Measurements from ENCODE around the gene DCAF10. TPM values are rescaled to one million over a fixed set of nuclear protein-coding genes. Genes with fewer than 3 reads are reported as not detected.
"Not testable (repeated sequence)": the region's sequence is repeated elsewhere in the genome, so short reads cannot be mapped to it uniquely, and the experiment has no call there.

Gene DCAF10
- total RNA-seq, 1 experiment from 2014 or later: 10.8 TPM

DNA sequence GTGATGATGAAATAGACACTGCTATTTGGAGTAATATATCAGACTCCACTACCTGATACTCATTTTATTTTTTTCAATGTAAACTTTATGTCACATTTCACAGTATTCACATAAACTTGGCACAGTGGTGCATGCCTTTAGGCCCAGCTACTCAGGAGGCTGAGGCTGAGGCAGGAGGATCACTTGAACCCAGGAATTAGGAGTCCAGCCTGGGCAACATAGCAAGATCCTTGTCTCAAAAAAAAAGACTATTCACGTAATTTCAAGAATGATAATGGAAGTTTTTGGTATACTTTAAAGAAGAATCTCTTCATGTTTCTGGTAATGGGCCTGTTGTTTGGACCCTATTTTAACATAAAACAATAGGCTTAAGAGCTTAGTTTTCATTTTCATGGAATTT lies 56.0 kb downstream of the DCAF10 start:
- no peak for DNase-seq (ENCODE audit: low read depth)

DNA sequence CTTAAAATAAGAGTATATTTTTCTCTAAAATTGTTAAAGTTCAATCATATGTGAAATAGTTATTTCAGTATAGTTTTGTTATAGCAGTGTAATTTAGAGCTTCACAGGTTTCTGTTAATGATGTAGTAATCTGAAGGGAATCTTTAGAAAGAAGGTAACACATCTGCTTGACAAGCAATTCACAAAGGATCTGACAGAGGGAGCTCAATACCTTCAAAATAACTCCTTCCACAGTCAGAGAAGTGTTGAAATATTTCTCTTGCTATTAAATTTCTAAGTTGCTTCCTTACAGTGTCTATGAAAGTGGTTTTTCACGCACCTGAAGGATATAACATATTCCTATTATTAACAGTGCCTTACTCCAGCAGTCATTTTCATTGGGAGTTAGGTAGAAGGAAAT lies 58.4 kb downstream of the DCAF10 start:
- peak; percentile 2 for DNase-seq (ENCODE audit: low read depth)

DNA sequence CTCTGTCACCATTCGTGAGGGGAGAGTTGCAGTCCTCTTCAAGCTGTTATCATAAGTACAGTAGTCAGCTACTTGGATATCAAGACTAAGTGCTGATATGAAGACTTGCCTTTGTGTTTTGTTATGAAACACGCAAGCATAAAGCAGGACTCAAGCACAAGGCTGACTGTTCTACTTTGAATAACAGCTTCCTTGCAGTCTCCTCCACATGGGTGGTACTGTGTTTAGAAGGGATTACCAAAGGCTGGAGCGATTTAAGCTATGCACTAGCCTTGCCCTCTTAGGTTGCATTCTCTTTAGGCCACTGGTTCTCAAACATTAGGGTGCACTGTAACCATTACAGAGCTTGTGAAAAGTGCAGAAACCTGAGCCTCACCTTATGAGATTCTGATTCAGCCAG lies 61.9 kb downstream of the DCAF10 start:
- DNase-seq (ENCODE audit: low read depth): no peak

DNA sequence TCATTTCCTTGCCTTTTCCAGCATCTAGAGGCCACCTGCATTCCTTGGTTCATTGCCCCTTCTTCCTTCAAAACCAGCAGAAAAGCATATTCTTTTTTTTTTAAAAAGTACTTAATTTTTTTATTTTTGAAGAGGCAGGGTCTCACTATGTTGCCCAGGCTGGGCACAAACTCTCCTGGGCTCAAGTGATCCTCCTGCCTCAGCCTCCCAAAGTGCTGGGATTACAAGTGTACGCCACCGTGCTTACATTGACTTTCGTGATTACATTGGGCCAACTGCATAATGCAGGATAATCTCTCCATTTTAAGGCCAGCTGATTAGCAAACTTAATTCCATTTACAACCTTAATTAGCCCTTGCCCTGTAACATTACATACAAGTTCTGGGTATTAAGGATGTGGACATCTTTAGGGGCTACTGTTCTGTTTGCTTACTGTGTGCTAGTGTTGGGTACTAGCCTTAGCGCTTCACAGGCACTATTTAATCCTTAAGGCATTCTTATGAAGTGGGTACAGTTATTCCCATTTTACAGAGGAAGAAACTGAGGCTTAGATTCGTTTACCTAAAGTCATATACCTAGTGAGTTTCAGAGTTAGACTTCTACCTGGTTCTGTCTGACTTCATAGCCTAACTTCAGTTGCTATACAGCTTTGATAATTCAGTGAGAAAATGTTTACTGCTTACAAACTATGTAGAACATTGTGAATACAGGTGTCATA lies 69.6 kb downstream of the DCAF10 start:
- no peak for DNase-seq (ENCODE audit: low read depth)

DNA sequence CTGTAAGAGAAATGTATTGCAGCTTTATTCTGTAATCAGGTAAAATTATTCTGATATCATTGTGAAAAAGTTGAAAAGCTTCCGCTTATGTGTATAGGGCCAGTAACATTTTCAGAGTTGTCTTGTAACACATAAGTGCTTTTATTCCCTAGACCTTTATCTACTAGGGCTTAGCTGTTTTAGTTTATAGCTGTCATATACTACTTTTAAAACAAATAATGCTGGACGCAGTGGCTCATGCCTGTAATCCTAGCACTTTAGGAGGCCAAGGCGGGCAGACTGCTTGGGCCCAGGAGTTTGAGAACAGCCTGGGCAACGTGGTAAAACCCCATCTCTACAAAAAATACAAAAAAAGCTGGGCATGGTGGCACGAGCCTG lies 70.2 kb downstream of the DCAF10 start:
- DNase-seq (ENCODE audit: low read depth): no peak

DNA sequence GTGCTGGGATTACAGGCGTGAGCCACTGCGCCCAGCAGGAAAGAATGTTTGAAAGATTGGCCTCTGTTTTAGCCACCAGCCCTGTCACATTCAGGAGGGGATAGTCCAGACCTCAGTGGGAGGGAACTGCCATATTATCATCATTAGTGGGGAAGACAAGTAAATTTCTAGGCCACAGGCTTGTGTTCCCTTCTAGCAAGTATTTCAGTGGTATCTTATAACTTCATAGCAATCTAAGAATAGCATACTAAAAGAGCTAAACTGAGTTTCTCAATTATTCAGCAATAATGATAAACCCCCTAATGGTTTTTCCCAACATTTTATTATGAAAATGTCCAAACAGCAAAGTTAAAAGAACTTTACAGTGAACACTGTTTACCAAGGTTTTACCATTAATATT lies 73.4 kb downstream of the DCAF10 start:
- no peak for DNase-seq (ENCODE audit: low read depth)

DNA sequence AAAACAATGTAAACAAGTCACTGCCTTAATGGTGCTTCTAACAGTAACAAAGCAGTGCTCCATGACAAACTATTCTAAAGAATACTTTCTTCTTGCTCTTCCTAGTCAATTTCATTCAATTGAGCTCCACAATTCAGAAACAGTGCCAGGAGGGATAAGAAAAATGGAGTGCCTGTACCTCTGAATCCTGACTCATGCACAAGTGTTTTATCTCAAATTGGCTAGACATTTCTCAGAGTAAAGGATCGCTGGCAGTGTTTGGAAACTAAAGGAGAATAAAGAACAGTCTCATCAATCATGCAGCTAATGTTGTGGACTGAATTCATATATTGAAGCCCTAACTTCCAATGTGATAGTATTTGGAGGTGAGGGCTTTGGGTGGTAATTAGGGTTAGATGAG lies 75.8 kb downstream of the DCAF10 start:
- DNase-seq (ENCODE audit: low read depth): no peak

DNA sequence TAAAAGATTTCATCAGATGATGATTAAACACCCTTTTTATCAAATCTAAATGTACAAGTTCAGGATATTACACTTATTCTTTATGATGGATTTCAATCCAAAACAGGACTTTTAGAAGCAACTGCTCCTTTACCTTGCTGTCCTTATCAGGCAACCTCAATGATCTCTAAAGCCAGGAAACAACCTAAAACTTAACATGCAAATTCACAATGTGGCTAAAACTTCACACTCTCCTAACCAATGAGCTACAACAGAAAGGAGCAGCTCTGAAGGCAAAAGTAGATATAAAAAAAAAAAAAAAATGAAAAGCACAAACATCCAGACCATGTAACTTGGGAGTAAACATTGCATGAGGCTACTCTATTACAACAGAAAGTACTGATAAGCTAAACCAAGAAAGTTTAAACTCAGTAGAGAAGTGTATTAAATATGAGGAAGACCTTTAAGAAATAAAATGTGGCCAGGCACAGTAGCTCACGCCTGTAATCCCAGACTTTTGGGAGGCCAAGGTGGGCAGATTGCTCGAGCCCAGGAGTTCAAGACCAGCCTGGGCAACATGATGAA lies 80.4 kb downstream of the DCAF10 start:
- DNase-seq (ENCODE audit: low read depth): no peak

DNA sequence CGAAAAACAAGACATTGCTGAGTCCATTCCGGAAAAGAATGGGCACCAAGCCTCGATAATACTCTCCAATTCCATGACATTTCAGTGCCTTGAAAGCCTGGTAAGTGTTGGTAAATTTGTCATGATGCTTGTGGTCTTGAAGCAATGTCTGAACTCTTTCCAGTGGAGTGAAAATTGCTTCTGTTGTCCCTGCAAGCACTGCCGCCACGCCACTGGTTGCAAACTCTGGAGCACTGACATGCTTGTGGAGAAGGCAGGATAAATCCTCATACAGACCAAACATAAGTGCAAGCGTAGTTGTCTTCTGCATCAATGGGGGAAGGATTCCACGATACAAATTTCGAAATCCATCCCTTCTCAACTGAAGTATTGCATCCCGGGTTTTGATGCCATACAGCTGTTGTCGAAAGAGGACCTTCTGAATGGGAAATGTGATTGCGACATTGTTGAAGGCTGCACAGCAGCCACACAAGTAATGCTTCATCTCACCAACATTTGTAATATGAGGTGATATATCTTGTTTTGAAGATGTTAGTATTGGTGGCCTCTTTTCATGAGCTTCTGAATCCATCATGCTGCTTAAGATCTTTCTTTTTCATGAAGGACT lies 87.5 kb downstream of the DCAF10 start:
- DNase-seq (ENCODE audit: low read depth): not testable (repeated sequence)

DNA sequence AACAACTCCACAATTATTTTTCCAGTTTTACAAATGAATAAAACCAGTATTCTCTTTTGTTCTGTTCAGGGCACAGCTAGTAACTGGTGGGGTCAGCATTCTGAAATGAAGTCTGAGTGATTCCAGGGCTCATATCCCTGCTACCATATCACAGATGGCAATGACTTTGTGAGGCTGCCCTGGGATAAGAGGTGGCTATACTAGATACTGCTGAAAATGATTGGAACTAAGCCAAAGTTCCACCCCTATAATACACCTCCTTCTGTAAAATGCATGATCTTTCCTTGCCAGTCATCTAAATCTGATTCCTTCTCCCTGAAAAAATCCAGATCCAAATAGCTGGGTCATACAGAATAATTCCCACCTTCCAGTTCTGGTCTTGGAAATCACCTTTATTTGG lies 88.9 kb downstream of the DCAF10 start:
- no peak for DNase-seq (ENCODE audit: low read depth)

DNA sequence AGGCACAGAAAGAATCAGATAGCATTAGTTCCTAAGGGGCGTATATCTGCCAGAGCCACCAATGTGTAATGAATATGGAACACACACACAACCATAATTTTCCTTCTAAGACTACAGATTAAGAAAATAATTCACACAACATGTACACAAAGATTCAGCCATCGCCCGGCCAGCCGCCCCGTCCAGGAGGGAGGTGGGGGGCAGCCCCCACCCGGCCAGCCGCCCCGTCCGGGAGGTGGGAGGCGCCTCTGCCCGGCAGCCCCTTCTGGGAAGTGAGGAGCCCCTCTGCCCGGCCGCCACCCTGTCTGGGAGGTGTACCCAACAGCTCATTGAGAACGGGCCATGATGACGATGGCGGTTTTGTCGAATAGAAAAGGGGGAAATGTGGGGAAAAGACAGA lies 90.4 kb downstream of the DCAF10 start:
- not testable (repeated sequence) for DNase-seq (ENCODE audit: low read depth)

DNA sequence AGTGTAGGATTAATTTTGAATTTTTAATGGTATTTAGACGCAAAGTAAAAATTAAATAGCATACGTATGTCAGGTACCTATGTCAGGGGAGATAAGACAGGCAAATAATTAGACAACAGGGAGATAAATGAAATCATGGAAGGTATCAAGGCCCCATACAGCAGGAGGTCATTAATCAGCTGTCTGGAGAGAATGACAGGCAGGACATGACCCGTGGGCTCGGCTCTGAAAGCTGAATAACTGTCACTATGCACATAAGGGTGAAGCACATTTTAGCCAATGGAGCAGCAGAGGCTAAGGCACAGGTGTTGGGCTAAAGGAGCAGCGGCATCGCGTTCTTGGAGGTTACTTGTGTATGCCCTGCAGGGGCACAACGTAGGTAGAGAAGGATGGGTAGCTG lies 91.5 kb downstream of the DCAF10 start:
- no peak for DNase-seq (ENCODE audit: low read depth)

DNA sequence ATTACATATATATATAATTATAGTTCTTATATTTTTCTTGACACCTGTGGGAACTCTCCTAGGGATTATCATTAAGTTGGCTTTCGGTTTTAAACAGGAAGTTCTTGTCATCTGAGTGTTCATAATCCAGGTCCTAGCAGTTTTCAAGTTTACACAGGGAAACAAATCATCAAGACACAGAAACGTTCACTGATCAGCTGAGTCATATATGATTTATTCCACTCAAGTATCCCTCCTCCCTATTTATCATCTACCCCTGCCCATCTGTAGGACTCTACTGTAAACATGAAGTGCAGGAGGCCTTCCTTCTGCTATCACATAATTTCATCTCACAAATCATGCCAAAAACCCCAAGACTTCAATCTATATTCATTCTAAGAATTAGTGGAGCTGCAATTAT lies 97.1 kb downstream of the DCAF10 start:
- peak; percentile 55 for DNase-seq (ENCODE audit: low read depth)

DNA sequence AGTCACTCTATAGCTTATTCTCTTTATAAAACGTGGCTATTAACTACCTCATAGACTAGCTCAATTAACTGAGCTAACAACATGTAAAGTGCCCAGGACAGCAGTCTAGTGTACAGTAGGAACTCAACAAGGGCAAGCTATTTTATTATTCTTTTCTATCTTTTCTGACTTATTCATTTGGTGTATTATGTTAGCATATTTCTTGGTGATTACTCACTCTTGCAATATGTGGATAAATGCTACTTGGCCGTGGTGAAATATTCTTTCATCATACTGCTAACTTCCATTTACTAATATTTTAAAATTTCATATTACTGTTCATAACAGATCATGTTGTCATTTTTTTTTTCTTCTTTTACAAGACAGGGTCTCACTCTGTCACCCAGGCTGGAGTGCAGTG lies 98.4 kb downstream of the DCAF10 start:
- no peak for DNase-seq (ENCODE audit: low read depth)

DNA sequence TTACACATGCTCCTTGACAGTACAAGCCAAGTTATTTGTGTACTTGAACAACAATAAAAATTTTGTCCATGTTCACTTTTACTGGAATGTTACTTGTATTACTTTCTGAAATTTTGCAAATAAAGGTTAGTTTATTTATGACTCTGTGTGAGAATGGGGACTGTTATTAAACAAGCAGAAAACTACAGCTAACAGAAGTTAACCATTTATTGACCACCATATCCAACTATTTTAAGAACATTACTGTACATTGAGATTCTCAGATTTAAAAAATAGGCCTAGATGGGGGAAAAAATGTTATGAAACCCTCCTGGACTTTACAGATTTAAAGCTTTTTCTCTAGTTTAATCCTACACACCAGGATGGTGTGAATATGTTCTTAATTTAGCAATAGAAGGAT lies 101.5 kb downstream of the DCAF10 start:
- DNase-seq (ENCODE audit: low read depth): no peak

DNA sequence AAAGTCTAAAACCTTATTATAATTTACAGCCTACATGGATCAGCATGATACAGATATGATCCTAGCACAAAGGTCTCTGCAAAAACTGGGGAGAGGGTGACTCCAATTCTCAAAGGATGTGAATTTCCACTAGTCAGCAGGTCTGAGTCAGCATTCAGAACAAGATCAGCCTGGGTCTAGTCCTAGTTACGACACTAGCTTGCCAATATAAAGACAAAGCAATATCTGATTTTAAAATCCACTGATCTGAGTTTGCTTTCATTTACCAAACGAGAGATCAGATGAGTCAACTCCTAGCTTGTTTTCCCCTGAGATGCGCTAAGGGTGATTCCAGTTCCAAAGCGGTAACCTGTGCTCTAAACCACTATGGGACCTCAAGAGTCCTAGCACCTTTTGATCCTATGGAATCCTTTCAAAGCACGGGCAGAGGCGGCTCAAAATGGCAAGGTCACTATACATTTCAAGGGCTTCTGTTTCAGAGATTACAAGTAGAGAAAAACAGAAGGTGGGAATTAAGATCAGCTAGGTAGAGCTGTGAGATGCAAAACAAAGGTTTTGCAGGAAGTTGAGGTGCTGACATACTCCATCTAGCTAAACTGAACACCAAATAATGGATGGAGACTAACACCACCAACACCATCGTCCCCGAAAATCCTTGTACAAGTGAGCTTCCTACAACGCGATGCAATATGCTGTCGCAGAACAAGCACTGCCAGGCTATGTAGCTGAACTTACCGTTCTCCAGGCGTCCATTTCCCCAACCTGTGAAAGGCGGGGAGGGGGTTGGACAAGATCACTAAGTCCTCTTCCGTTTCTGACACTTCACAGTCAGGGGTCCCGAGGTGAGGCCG lies 102.4 kb downstream of the DCAF10 start:
- DNase-seq (ENCODE audit: low read depth): peak; percentile 37

DNA sequence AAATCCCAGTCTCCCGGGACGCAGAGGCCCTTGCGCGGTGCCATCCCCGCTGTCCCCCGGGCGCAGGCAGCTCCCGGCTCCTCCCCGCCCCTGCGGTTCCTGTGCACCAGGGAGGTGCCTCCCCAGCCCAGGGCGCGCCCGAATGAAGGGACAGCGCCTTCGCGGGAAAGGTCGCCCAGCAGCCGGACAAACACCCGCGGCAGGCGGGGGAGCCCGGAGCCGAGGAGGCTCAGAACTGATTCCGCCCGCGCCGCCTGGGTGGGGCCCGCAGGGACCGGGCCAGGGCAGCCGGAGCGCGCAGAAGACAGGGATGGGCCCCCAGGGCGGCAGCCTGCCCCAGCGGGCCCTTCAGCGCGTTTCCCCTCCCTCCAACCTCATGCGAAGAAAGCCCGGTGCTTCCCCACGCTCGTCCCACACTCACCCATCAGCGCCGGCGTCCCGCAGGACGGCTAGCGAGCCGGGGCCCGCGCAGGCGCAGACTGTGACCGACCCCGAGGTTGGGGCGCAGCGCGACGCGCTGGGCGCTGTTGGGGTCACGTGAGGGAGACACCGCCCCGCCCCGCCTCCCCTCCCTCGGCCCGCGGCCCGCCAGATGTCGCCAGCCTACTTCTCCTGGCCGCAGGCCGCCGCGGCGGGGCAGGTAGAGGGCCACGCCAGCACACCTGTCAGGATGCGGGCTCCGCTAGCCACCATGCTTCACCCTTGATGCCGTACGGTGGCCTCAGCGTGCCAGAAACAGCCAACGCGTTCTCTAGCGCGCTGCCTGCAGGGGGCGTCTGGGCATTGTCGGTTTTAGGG lies 103.2 kb downstream of the DCAF10 start, which contains the start of gene SLC25A51:
SLC25A51 (minus strand) TSS at position 481 of the 798 bp plus-strand sequence. CDS start 15,577 bp downstream, outside the sequence.
- DNase-seq (ENCODE audit: low read depth): peak; percentile 89

DNA sequence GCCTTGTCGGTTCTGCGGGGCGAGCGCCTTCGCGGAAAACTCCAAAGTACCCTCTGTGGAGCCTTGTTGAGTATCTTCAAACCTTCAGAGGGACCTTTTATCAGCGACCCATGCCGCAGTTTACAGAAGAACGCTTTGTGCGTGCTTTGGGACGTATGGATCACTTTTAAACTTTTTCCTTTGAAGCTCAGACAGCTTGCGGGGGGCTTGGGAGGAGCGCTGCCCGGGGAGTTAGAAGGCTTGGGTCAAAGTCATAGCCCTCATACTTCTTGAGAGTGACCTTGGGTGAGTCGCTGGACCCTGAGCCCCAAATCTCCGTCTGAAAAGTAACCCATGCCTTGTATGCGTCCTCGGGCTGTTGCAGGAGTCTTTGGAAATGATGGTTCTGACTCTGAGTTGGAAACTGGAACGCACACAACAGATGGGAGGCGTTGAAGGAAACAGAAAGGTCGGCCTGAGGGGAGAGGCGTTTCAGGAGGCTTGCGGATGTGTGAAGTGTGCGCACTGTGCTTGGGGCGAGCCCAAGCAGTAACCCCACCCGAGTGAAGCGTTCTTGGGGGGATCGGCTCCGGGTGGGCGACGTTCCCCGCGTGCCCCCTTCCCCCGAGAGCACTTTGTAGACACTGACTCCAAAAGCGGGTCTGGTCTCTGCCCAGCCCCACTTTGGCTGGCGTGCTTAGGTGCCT lies 104.0 kb downstream of the DCAF10 start:
- DNase-seq (ENCODE audit: low read depth): no peak

DNA sequence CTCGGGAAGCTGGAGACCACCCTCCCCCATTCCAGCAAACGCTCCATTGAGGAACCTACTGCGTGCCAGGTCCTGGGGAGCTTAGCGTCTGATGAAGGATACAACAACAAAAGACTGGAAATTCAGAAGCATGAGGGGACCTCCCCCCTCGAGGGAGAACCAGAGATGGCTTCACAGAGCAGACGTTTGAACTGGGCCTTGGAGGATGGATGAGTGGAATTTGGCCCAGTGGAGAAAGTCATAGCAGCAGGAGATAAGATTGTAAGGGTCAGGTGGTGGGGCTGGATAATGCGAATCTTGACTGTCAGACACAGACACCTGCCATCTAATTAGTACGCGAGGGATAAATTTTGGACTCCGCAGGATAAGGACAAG lies 104.5 kb downstream of the DCAF10 start:
- no peak for DNase-seq (ENCODE audit: low read depth)

DNA sequence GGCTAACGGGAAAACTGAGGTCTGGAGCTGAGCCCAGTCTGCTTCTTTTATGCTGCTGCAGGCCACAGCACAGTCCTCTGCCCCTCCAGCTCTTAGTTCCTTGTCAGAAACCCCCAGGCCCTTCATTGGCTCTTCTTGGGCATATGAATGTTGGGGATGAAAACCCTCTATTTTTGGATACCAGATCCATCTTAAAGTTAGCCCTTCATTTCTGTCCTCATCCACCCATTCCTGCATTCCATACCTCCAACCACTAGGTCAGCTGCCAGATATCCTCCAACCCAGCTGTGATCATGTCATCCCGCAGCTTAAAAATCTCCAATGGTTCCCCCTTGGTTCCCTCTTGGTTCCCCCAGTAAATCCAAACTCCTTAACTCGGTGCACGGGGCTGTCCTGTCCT lies 105.2 kb downstream of the DCAF10 start:
- no peak for DNase-seq (ENCODE audit: low read depth)

All from HT1080 (cell line).